Endodermal cell (in vitro differentiated cells): ENCODE results near the gene EPHA8. TPM values are rescaled to one million over a fixed set of nuclear protein-coding genes. Genes with fewer than 3 reads are reported as not detected.

Source experiments
- DNase-seq: peaks from one replicate; pipeline ENCODE4 v3.0.0-alpha.2; 2017
- H3K27ac ChIP-seq: 2 replicates; pipeline ENCODE4 v1.5.1; 2013; ENCODE audit warnings: mild to moderate bottlenecking, low read depth, low read length, moderate library complexity
- H3K27me3 ChIP-seq: 2 replicates; pipeline ENCODE4 v1.6.1; 2013; ENCODE audit warnings: mild to moderate bottlenecking, low read length, moderate library complexity; ENCODE audit not compliant: insufficient read depth, control insufficient read depth, poor library complexity, severe bottlenecking
- H3K36me3 ChIP-seq: 2 replicates; pipeline ENCODE4 v1.7.0; 2013; ENCODE audit warnings: mild to moderate bottlenecking, low read length, moderate library complexity; ENCODE audit not compliant: control insufficient read depth, insufficient read depth
- H3K4me1 ChIP-seq: one replicate; pipeline ENCODE4 v1.7.0; 2013; ENCODE audit warnings: low read length; ENCODE audit not compliant: control insufficient read depth, insufficient read depth
- H3K4me3 ChIP-seq: 2 replicates; pipeline ENCODE4 v1.5.1; 2013; ENCODE audit warnings: mild to moderate bottlenecking, low read length, moderate library complexity
- H3K9ac ChIP-seq: 2 replicates; pipeline ENCODE4 v1.6.1; 2013; ENCODE audit warnings: mild to moderate bottlenecking, low read length, moderate library complexity; ENCODE audit not compliant: poor library complexity, severe bottlenecking; ENCODE audit errors: extremely low read depth
- H3K9me3 ChIP-seq: 2 replicates; pipeline ENCODE4 v1.6.1; 2013; ENCODE audit warnings: mild to moderate bottlenecking, low read length, moderate library complexity; ENCODE audit not compliant: control insufficient read depth
- H3K27ac Mint-ChIP-seq: 2 replicates; pipeline ENCODE4 v1.8.0; 2020; ENCODE audit warnings: mixed read lengths
- H3K27me3 Mint-ChIP-seq: 2 replicates; pipeline ENCODE4 v1.8.0; 2021; ENCODE audit warnings: mild to moderate bottlenecking, mixed read lengths; ENCODE audit not compliant: insufficient read depth
- H3K36me3 Mint-ChIP-seq: 2 replicates; pipeline ENCODE4 v1.8.0; 2020; ENCODE audit warnings: low read depth, mixed read lengths
- H3K4me1 Mint-ChIP-seq: 2 replicates; pipeline ENCODE4 v1.8.0; 2020; ENCODE audit warnings: mixed read lengths
- H3K4me3 Mint-ChIP-seq: 2 replicates; pipeline ENCODE4 v1.8.0; 2020; ENCODE audit warnings: mild to moderate bottlenecking, moderate library complexity, mixed read lengths
- H3K9me3 Mint-ChIP-seq: 2 replicates; pipeline ENCODE4 v1.8.0; 2020; ENCODE audit warnings: mild to moderate bottlenecking, mixed read lengths
- WGBS, 2 experiments: methylation state at CpG; one replicate each; pipeline versions ENCODE4 v1.1.5 to v1.1.7; 2013; ENCODE audit warnings: missing lambda C conversion rate in 2 of 2, mixed read lengths in 1 of 2; ENCODE audit not compliant: insufficient coverage in 1 of 2, insufficient read length in 1 of 2; 5-methylcytosine and 5-hydroxymethylcytosine counted together
- total RNA-seq, 2 donors: library from RNA; stranded (reverse); fragmentation: NEBNext Ultra II Directional in 1 of 2; extraction: Animal tissue kit (Norgen Biotek cat#: 25700) in 1 of 2; gene quantifications; 2 replicates in 1 of 2; 3 replicates in 1 of 2; pipeline ENCODE4 v1.2.1, GENCODE V29; 2021
- TF ChIP-seq, protein P1 (sequence below): fragments of 200-600 bp; sonication (generic); conservative IDR thresholded peaks from 2 replicates; pipeline ENCODE4 v1.5.0; 2021; ENCODE audit warnings: antibody characterized with exemption, mild to moderate bottlenecking

EPHA8 gene
- total RNA-seq, 2 donors from 2014 or later, result 1.5 TPM

DNA sequence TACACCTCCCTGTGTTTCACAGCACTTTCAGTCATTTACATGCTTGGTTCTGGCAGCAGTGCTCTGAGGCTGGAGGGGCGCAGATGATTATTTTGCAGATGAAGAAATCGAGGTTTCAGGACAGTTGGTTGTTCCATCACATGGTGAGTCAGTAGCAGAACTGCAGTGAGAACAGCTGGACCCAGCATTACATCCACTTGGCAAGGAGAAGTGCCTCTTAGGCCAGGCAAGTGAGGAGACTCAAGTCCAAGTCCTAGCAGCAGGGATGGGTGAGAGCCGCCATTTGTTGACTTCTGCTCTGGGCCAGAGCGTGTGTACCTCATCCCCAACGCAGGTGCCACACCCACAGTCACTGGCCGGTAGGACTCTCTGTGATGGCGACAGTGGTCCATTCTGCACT lies 26.8 kb upstream of the EPHA8 start:
- Histone ChIP-seq H3K4me3 (no peak overlapping the region), H3K27me3 (no peaks in the 10 kb centered on the region), H3K9me3 (no peaks in the 10 kb centered on the region), H3K27ac (no peak overlapping the region), H3K9ac (no peak overlapping the region), H3K36me3 (no peaks in the 10 kb centered on the region), H3K4me1 (no peaks in the 10 kb centered on the region)
- DNase-seq, result no peak
- no peaks in the 10 kb centered on the region for H3K4me1 Mint-ChIP-seq
- H3K9me3 Mint-ChIP-seq, result no peaks in the 10 kb centered on the region
- H3K27me3 Mint-ChIP-seq, result no peaks in the 10 kb centered on the region
- TF ChIP-seq, protein P1, sequence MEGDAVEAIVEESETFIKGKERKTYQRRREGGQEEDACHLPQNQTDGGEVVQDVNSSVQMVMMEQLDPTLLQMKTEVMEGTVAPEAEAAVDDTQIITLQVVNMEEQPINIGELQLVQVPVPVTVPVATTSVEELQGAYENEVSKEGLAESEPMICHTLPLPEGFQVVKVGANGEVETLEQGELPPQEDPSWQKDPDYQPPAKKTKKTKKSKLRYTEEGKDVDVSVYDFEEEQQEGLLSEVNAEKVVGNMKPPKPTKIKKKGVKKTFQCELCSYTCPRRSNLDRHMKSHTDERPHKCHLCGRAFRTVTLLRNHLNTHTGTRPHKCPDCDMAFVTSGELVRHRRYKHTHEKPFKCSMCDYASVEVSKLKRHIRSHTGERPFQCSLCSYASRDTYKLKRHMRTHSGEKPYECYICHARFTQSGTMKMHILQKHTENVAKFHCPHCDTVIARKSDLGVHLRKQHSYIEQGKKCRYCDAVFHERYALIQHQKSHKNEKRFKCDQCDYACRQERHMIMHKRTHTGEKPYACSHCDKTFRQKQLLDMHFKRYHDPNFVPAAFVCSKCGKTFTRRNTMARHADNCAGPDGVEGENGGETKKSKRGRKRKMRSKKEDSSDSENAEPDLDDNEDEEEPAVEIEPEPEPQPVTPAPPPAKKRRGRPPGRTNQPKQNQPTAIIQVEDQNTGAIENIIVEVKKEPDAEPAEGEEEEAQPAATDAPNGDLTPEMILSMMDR, result no peak
- H3K27ac Mint-ChIP-seq, result no peak overlapping the region
- 92 to 95% methylated on average over 6 to 7 of the region's 7 CpGs for WGBS, 2 experiments
- H3K36me3 Mint-ChIP-seq, result peaks cover 7% of the 10 kb centered on the region
- H3K4me3 Mint-ChIP-seq, result no peak overlapping the region

DNA sequence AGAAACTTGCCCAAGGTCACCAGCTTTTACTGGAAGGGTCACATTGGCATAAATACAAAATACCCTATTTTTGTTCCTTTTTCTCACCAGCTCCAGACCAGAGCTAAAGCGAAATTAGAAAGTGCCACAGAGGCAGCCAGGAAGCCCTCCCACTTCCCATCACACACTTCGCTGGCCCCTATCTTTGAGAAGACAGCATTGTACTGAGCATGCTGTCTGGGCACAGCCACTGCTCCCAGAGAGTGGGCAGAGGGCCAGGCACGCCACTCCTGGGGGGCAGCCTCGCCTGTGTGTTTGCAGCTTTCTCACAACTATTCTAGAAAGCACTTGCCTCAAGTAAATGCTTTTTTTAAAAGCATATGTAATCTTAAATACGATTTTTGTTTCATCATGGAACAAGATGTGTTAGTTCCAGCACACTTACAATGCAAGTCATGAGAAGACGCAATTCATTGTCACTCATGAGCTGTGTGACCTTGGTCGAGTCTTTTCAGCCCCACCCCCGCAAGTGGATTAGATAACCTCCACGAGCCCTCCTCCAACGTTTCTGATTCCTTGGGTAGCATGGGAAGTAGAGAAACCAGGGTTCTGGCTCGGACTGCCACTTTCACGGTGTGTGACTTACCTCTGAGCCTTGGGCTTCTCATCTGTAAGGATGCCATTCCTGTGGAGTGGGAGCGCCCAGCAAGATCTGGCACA lies 25.7 kb upstream of the EPHA8 start:
- H3K4me1 Mint-ChIP-seq, result no peaks in the 10 kb centered on the region
- no peak overlapping the region for H3K27ac Mint-ChIP-seq
- H3K27me3 ChIP-seq, result no peaks in the 10 kb centered on the region
- H3K36me3 Mint-ChIP-seq, result peaks cover 7% of the 10 kb centered on the region
- whole genome bisulfite sequencing, 2 experiments, result 89 to 94% methylated on average over 12 to 13 of the region's 13 CpGs
- H3K4me3 ChIP-seq, result no peak overlapping the region
- no peaks in the 10 kb centered on the region for H3K9me3 Mint-ChIP-seq
- no peak overlapping the region for H3K9ac ChIP-seq
- H3K4me3 Mint-ChIP-seq, result no peak overlapping the region
- H3K9me3 ChIP-seq, result no peaks in the 10 kb centered on the region
- no peak overlapping the region for H3K27ac ChIP-seq
- no peaks in the 10 kb centered on the region for H3K36me3 ChIP-seq
- DNase-seq, result no peak
- TF ChIP-seq, protein P1, result no peak
- H3K27me3 Mint-ChIP-seq, result no peaks in the 10 kb centered on the region
- H3K4me1 ChIP-seq, result no peaks in the 10 kb centered on the region

DNA sequence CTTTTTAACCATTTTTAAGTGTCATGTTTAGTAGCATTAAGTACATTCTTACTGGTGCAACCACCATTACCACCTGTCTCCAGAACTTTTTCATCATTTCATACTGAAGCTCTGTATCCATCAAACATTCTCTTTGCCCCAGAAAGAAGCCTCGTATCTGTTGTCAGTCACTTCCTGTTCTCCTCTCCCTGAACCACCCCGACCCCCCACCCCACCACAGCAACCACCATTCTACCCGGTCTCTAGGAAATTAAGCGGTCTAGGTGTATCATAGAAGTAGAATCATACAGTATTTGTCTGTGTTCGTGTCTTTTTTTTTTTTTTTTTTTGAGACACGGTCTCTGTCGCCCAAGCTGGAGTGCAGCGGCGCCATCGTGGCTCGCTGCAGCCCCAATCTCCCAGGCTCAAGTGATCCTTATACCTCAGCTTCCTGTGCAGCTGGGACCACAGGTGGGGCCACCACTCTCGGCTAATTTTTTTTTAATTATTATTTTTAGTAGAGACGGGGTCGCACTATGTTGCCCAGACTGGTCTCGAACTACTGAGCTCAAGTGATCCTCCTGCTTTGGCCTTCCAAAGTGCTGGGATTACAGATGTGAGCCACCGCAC lies 23.7 kb upstream of the EPHA8 start:
- TF ChIP-seq, protein P1, result no peak
- Histone ChIP-seq H3K4me1 (no peaks in the 10 kb centered on the region), H3K36me3 (no peaks in the 10 kb centered on the region), H3K27me3 (no peaks in the 10 kb centered on the region), H3K4me3 (no peak overlapping the region), H3K9ac (no peak overlapping the region), H3K9me3 (no peaks in the 10 kb centered on the region), H3K27ac (no peak overlapping the region)
- Mint-ChIP-seq H3K27me3 (peaks cover 1% of the 10 kb centered on the region), H3K27ac (no peak overlapping the region), H3K9me3 (no peaks in the 10 kb centered on the region), H3K4me1 (no peaks in the 10 kb centered on the region), H3K4me3 (no peak overlapping the region), H3K36me3 (peaks cover 3% of the 10 kb centered on the region)
- no peak for DNase-seq
- WGBS, 2 experiments, result 91 to 92% methylated on average over 9 to 16 of the region's 16 CpGs
